Vagina (tissue), 2 donors: ENCODE data around the gene NSUN4.
"Not testable (repeated sequence)": the region's sequence is repeated elsewhere in the genome, so short reads cannot be mapped to it uniquely, and the experiment has no call there.

ENCODE experiments used
- POLR2A ChIP-seq, 2 donors: fragments of 450-650 bp; IDR thresholded peaks; one replicate each; pipeline ENCODE4 v1.6.1; 2017; ENCODE audit warnings: antibody characterized with exemption in 2 of 2, mild to moderate bottlenecking in 2 of 2, moderate library complexity in 2 of 2
- TF ChIP-seq, protein P1 (sequence below), 3 experiments: fragments of 450-650 bp in 2 of 3; fragments of 200-600 bp in 1 of 3; sonication (generic) in 1 of 3; IDR thresholded peaks; one replicate each; pipeline ENCODE4 v1.5.1; 2017 to 2019; ENCODE audit warnings: antibody characterized with exemption in 3 of 3, mild to moderate bottlenecking in 2 of 3, moderate library complexity in 2 of 3

DNA sequence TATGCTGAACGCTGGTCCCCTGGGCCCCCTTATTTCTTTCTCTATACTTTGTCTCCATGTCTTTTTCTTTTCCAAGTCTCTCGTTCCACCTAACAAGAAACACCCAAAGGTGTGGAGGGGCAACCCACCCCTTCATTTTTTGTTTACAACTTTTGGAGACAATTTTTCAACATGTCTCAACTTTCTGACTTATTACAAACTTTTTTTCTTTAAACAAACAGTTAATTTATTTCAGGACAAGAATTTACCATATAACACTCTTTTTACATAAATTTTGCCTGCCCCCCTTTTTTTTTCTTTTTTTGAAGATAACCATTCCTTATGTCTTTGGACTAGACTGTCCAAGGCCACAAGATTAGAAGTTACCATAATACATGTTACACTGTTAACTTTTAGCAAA, 10.2 kb upstream of the NSUN4 start:
- TF ChIP-seq, protein P1, sequence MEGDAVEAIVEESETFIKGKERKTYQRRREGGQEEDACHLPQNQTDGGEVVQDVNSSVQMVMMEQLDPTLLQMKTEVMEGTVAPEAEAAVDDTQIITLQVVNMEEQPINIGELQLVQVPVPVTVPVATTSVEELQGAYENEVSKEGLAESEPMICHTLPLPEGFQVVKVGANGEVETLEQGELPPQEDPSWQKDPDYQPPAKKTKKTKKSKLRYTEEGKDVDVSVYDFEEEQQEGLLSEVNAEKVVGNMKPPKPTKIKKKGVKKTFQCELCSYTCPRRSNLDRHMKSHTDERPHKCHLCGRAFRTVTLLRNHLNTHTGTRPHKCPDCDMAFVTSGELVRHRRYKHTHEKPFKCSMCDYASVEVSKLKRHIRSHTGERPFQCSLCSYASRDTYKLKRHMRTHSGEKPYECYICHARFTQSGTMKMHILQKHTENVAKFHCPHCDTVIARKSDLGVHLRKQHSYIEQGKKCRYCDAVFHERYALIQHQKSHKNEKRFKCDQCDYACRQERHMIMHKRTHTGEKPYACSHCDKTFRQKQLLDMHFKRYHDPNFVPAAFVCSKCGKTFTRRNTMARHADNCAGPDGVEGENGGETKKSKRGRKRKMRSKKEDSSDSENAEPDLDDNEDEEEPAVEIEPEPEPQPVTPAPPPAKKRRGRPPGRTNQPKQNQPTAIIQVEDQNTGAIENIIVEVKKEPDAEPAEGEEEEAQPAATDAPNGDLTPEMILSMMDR (IDR thresholded peaks at IDR 0.05) = not testable (repeated sequence)
- not testable (repeated sequence) for TF ChIP-seq POLR2A (IDR thresholded peaks at IDR 0.05)
